Glomerular visceral epithelial cell (primary cell): ENCODE measurements around the gene CMYA5.

Source experiments
- DNase-seq: peaks from one replicate; pipeline ENCODE4 v3.0.0-alpha.2; 2016; ENCODE audit errors: extremely low spot score

CMYA5 gene

GRCh38 chr5:79834754-79835714, 145.4 kb downstream of the CMYA5 start:
- DNase-seq: no peak

DNA sequence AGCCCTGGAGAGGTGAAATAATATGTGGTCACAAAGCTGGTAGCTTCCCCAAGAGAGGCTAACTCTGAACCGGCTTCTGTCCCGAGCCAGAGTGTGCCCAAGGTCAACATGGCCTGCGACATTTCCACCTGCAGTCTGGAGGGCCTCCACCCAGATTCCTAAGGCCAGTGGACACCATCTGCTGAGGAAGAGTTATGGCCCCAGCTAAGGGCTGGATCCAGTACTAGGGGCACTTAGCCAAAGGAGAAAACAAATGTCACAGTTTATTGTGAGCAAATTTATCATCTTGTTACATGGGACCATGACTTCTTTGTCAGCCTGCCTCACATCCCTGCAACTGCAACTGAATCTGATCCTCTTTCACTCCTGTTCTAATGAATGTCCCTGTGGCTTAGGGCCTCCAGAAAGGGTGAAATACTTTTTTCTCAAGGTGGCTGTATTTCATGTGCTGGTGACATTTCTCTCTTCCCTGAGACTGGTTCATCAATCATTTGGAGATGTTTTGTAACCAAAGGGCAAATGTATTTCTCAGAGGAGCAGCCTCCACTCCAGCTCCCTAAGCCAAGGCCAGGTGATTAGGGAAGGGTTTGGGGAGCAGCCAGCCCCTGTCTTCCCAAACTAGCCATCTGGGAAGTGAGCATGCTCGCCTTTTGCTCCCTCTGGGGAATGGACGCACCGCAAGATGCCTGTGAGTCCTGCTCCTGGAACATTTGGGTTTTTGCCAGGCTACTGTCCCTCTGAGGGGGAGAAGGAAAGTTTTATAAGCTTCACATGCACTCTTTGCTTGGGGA, 148.3 kb downstream of the CMYA5 start:
- no peak for DNase-seq

GRCh38 chr5:79840084-79840990, 150.7 kb downstream of the CMYA5 start:
- DNase-seq: no peak

- DNase-seq: no peak
These were observed 151.5 kb downstream of the CMYA5 start for GRCh38 chr5:79841172-79841571.

- DNase-seq: no peak
These were observed 152.6 kb downstream of the CMYA5 start for GRCh38 chr5:79842006-79842881.

- no peak for DNase-seq
These were observed 153.4 kb downstream of the CMYA5 start for GRCh38 chr5:79842991-79843390.

GRCh38 chr5:79843450-79844388, 154.1 kb downstream of the CMYA5 start:
- no peak for DNase-seq

DNA sequence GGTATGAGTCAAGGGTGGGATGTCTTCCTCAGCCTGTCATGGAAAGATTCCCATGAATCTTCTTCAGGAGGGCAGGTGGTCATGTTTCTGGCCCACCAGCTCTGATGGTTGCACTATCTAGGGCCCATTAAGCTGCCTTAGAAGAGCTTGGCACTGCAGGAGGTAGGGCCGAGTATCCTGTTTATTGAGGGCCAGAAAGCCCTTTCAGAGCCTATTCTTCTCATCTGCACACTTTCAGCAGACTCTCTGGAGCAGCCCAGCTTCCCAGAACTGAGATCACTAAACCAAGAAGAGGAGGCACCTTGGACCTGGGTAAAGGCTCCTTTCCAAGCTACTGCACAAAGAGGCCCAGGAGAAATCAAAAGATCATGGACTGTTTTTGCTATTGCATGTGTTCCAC, 154.9 kb downstream of the CMYA5 start:
- DNase-seq: no peak

GRCh38 chr5:79845448-79846197, 156.0 kb downstream of the CMYA5 start:
- DNase-seq: peak; percentile 19

DNA sequence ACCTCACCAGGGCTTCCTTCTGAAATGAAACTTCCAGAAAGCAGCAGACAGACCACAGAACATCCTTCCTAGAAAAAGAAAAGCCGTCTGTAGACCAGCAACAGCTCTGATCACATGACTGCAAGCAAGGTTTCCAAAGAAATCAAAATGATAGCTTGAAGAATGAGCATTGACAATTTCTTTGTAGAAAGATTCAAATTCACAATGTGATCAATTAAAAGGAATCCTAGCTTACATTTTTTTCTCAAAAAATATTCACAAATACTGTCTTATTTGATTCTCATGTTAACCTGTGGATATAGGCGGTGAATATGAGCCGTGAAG, 156.5 kb downstream of the CMYA5 start:
- DNase-seq: no peak

DNA sequence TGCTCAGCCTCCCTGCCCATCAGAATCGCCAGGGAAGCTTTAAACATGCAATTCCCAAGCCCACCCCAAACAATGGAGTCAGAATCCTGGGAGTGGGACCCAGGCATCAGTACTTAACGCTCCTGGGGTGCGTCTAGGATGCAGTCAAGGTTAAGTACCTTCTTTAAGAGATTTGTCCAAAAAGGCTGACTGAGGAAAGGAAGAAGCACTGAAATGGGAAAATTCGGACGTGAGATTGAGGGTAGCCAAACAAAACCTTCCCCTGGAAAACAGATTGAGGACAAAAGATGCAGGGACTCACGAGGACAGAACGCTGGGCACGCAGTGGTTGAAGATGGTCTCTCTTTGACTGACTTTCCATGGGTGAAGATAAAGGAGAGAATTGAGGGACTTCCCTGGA, 157.9 kb downstream of the CMYA5 start:
- DNase-seq: no peak

DNA sequence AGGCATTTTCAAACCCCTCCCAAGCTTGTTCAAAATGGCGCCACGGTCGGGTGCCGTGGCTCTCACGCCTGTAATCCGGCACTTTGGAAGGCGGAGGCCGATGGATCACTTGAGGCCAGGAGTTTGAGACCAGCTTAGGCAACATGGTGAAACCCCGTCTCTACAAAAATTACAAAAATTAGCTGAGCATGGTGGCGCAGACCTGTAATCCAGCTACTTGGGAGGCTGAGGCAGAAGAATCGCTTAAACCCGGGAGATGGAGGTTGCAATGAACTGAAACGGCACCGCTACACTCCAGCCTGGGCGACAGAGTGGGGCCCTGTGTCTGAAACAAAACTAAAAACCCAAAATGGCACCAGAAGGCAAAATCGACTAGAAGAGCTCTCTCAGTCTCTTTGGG, 159.4 kb downstream of the CMYA5 start:
- DNase-seq: no peak
